Lung microvascular endothelial cell (primary cell): Measurements from ENCODE around the gene RABGAP1L. TPM values are rescaled to one million over a fixed set of nuclear protein-coding genes. Genes with fewer than 3 reads are reported as not detected.
"Not testable (repeated sequence)": the region's sequence is repeated elsewhere in the genome, so short reads cannot be mapped to it uniquely, and the experiment has no call there.

Experiments used
- DNase-seq, 2 donors: peaks; one replicate each; pipeline versions ENCODE4 v3.0.0 to v3.0.0-alpha.2; 2010; ENCODE audit warnings: low read depth in 2 of 2
- total RNA-seq: library from RNA; depleted of rRNA; stranded (reverse); fragments of >200 nt; gene quantifications from 2 replicates; pipeline ENCODE4 v1.2.1, GENCODE V29; 2014

Gene RABGAP1L
- total RNA-seq, 1 donor from 2014 or later, result 27.0 TPM

GRCh38 chr1:175023922-175024242 lies 864.6 kb downstream of the RABGAP1L start:
- DNase-seq, result not testable (repeated sequence)

- DNase-seq, result no peak
Observed at GRCh38 chr1:175024773-175025172, 865.5 kb downstream of the RABGAP1L start.

GRCh38 chr1:175033953-175034352 lies 874.6 kb downstream of the RABGAP1L start:
- no peak for DNase-seq

- DNase-seq, result no peak
Observed at GRCh38 chr1:175034775-175035174, 875.5 kb downstream of the RABGAP1L start.

- DNase-seq, result no peak
Observed at GRCh38 chr1:175035865-175036264, 876.5 kb downstream of the RABGAP1L start.

- DNase-seq, result no peak
Observed at GRCh38 chr1:175036476-175036875, 877.2 kb downstream of the RABGAP1L start.

GRCh38 chr1:175037416-175037815 lies 878.1 kb downstream of the RABGAP1L start:
- DNase-seq, result no peak

- DNase-seq, result no peak
Observed at GRCh38 chr1:175040324-175040879, 881.1 kb downstream of the RABGAP1L start.

GRCh38 chr1:175042650-175043049 lies 883.3 kb downstream of the RABGAP1L start:
- DNase-seq, result no peak

- DNase-seq, result no peak
Observed at GRCh38 chr1:175043824-175044223, 884.5 kb downstream of the RABGAP1L start.

- DNase-seq, result not testable (repeated sequence)
Observed at GRCh38 chr1:175044591-175044990, 885.3 kb downstream of the RABGAP1L start.

Other genes with a start within 250 kb of the RABGAP1L start
- gene SERPINC1, start 242.2 kb upstream of the RABGAP1L start, total RNA-seq, result not detected in 2 replicates
- 8.9 and 12.5 TPM in 2 replicates for gene RC3H1, start 137.2 kb upstream of the RABGAP1L start, total RNA-seq